Suprapubic skin (tissue), 4 donors: ENCODE data around the gene GOSR1.

Experiments used
- POLR2A ChIP-seq, 2 donors: fragments of 450-650 bp; IDR thresholded peaks; one replicate each; pipeline ENCODE4 v1.6.1; 2017; ENCODE audit warnings: antibody characterized with exemption in 2 of 2, mild to moderate bottlenecking in 2 of 2, moderate library complexity in 2 of 2
- POLR2AphosphoS5 ChIP-seq, 3 donors: sonication (generic); formaldehyde crosslinking; IDR thresholded peaks; one replicate each; pipeline ENCODE4 v1.6.1; 2017; ENCODE audit warnings: antibody characterized with exemption in 3 of 3
- TF ChIP-seq, protein P1 (sequence below), 2 donors: fragments of 200-600 bp in 1 of 2; fragments of 450-650 bp in 1 of 2; sonication (generic) in 1 of 2; IDR thresholded peaks; one replicate each; pipeline ENCODE4 v1.5.1; 2016 to 2019; ENCODE audit warnings: antibody characterized with exemption in 2 of 2, mild to moderate bottlenecking in 1 of 2, moderate library complexity in 1 of 2

DNA sequence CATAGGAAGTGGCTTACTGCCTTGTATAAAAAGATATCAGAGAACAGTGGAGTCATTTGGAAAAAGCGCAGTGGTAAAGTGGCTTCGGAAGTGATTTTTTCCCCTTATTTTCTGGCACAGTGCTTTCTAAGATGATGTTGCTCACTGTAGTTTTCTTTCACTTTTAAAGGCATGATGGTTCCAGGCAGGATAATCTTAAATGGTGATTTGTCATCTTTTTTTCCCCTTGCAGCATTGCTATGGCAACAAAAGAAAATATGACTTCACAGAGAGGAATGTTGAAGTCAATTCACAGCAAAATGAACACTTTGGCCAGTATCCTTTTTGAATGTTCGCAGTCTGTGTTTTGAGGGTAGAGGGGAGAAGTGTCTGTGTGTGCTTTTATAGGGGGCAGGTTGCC is 42.5 kb downstream of the GOSR1 start:
- TF ChIP-seq, protein P1, sequence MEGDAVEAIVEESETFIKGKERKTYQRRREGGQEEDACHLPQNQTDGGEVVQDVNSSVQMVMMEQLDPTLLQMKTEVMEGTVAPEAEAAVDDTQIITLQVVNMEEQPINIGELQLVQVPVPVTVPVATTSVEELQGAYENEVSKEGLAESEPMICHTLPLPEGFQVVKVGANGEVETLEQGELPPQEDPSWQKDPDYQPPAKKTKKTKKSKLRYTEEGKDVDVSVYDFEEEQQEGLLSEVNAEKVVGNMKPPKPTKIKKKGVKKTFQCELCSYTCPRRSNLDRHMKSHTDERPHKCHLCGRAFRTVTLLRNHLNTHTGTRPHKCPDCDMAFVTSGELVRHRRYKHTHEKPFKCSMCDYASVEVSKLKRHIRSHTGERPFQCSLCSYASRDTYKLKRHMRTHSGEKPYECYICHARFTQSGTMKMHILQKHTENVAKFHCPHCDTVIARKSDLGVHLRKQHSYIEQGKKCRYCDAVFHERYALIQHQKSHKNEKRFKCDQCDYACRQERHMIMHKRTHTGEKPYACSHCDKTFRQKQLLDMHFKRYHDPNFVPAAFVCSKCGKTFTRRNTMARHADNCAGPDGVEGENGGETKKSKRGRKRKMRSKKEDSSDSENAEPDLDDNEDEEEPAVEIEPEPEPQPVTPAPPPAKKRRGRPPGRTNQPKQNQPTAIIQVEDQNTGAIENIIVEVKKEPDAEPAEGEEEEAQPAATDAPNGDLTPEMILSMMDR (IDR thresholded peaks at IDR 0.05): no peak
- TF ChIP-seq POLR2AphosphoS5 (IDR thresholded peaks at IDR 0.05) (no peak), POLR2A (IDR thresholded peaks at IDR 0.05) (no peak)
